IMR-90 (cell line): ENCODE data around the gene ZNF296.

Experiments used
- BHLHE40 ChIP-seq: fragments of 150-350 bp; IDR thresholded peaks from 2 replicates; pipeline ENCODE4 v1.6.1; 2016; ENCODE audit warnings: mild to moderate bottlenecking, low read depth, low read length
- CTCF ChIP-seq: conservative IDR thresholded peaks from 2 replicates; pipeline ENCODE4 v1.5.1; 2012; ENCODE audit warnings: mild to moderate bottlenecking, low read depth, low read length, improper control_type of control experiment
- MAZ ChIP-seq: IDR thresholded peaks from 2 replicates; pipeline ENCODE4 v1.6.1; 2012; ENCODE audit warnings: low read depth, mild to moderate bottlenecking, low read length, improper control_type of control experiment, moderate library complexity, borderline replicate concordance
- RAD21 ChIP-seq: IDR thresholded peaks from 2 replicates; pipeline ENCODE4 v1.6.1; 2012; ENCODE audit warnings: low read length, improper control_type of control experiment
- USF2 ChIP-seq: fragments of 150-350 bp; IDR thresholded peaks from 2 replicates; pipeline ENCODE4 v1.6.1; 2017; ENCODE audit warnings: mild to moderate bottlenecking, antibody characterized with exemption, low read length, low read depth

- TF ChIP-seq CTCF (no peak), RAD21 (no peak), USF2 (no peak), MAZ (no peak), BHLHE40 (no peak)
Measured at GRCh38 chr19:45099467-45100191, 23.4 kb upstream of the ZNF296 start.
